CD4-positive, alpha-beta T cell treated with Interleukin-15 for 1 hour (primary cell): ENCODE results near the gene CHRND.
"Not testable (repeated sequence)": the region's sequence is repeated elsewhere in the genome, so short reads cannot be mapped to it uniquely, and the experiment has no call there.

Source experiments
- DNase-seq: peaks from one replicate; pipeline ENCODE4 v3.0.0-alpha.2; 2020

The CHRND gene

GRCh38 chr2:232528746-232529460 lies 2.9 kb downstream of the CHRND start:
- no peak for DNase-seq

DNA sequence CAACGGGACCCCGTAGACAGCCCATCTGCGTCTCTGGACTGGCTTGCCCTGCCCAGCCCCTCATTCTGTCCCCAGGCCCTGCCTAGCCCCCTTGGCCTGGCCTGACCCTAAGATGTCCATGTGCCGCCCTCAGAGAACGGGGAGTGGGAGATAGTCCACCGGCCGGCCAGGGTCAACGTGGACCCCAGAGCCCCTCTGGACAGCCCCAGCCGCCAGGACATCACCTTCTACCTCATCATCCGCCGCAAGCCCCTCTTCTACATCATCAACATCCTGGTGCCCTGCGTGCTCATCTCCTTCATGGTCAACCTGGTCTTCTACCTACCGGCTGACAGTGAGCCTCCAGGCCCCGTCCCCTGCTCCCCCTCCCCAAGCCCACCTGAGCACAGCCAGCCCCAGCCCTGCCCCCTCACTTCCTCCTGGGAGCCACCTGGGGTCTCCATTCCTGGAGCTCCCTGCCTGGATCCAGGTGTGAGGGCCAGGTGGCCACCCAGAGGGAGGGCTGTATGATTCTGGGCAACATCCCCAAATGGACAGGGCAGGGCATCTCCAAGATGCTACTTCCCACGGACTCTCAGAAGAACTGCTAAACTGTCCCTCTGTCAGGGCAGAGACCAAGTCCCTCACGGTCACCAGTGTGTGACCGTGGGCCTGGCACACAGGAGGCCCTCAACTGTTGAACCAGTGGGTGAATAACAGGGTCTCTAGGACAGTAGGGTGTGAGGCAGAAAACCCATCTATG lies 4.0 kb downstream of the CHRND start:
- no peak for DNase-seq

DNA sequence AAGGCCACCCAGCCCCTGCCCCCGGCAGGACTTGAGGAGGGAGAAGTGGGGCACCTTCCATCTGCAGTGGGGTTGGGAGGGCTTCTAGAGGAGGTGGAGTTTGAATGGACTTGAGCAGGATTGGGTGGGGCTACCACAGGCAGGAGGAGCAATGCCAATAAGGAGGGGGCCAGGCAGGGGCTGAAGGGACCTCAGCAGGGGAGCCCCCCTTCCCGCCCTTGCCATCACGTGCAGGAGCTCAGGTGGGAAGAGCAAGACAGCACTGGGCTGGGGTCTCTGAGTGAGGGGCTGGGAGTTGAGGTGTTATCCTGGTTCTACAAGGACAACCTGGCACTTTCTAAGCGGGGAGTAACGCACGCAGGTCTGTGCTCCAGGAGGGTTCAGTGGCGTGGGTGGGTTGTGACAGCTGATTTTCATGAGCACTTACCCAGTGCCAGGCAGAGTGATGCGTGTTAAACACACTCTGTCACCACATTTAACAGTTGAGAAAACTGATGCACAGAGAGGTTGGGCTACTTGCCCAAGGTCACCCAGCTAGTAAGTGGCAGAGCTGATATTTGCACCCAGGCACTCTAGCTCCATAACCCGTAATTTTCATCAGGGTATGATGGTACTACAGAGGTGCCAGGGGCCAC lies 4.8 kb downstream of the CHRND start:
- no peak for DNase-seq

DNA sequence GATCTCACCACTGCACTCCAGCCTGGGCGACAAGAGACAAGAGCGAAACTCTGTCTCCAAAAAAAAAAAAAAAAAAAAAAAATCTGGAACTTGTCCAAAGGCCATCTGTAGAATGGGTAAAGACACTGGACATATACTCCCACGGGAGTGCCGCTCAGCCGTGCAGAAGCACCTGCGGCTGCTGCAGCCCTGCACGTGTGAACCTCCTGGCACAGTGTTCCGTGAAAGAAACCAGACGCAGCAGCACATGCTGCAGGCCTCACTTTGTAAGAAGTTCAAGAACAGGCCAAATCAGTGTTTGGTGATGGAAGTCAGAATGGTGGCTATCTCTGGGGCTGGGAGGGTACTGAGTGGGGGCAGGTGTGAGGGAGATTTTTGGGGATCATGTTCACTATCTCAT lies 6.5 kb downstream of the CHRND start:
- no peak for DNase-seq

DNA sequence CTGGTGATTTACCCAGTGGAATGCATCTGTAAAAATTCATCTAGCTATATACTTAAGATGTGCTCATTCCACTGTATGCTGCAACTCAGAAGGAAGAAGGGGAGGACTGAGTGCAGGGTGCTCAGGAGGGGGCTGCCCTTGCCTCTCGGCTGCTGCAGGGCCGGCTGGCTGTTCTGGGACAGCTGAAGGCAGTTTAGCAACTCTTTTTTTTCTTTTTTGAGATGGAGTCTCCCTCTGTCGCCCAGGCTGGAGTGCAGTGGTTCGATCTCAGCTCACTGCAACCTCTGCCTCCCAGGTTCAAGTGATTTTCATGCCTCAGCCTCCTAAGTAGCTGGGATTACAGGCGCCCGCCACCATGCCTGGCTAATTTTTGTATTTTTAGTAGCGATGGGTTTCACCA lies 6.9 kb downstream of the CHRND start:
- not testable (repeated sequence) for DNase-seq

DNA sequence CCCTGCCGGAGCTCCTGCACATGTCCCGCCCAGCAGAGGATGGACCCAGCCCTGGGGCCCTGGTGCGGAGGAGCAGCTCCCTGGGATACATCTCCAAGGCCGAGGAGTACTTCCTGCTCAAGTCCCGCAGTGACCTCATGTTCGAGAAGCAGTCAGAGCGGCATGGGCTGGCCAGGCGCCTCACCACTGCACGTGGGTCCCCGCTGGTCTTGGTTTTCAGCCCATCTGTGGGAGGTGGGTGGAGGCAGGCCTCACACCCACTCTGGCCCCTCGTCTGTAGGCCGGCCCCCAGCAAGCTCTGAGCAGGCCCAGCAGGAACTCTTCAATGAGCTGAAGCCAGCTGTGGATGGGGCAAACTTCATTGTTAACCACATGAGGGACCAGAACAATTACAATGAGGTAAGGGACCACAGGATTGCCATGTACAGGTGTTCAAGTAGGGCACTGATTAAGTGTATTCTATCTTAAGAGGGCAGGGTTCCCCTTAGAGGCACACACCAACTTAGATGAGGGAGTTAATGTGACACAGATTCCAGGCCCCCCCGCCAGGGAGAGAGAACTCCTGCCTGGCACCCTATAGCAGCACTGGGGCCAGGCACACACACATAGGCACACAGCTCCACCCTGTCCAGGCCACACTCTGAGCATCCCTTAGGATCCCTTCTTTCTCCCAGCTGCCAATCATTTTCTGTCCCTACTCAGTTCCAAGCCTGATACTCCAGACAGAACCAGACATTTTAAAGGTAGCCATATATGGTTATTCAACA lies 8.2 kb downstream of the CHRND start:
- DNase-seq, result no peak

DNA sequence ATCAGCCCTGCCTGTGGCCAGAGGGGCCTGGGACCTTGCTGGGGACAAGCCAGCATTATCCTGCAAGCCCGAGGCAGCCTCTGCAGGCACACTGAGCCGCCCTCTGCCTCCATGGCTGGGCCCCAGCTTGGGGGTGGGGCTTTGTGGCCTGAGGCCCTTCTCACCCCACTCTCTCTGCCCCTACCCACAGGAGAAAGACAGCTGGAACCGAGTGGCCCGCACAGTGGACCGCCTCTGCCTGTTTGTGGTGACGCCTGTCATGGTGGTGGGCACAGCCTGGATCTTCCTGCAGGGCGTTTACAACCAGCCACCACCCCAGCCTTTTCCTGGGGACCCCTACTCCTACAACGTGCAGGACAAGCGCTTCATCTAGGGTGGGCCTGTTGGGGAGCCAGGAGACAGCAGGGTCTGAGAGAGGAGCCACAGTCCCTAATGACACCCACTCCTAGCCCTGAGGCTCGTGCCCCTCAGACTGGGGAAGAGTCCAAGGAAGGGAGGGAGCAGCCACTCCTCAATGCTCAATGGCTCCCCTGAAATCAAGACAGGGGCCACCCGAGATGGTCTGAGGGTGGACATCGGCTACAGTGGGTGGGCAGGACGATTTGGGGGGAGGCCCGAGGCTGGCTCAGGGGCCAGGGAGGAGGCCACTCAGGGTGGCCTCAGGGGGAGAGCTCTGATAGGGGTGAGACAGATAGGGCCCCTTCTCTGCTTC lies 9.1 kb downstream of the CHRND start:
- no peak for DNase-seq

DNA sequence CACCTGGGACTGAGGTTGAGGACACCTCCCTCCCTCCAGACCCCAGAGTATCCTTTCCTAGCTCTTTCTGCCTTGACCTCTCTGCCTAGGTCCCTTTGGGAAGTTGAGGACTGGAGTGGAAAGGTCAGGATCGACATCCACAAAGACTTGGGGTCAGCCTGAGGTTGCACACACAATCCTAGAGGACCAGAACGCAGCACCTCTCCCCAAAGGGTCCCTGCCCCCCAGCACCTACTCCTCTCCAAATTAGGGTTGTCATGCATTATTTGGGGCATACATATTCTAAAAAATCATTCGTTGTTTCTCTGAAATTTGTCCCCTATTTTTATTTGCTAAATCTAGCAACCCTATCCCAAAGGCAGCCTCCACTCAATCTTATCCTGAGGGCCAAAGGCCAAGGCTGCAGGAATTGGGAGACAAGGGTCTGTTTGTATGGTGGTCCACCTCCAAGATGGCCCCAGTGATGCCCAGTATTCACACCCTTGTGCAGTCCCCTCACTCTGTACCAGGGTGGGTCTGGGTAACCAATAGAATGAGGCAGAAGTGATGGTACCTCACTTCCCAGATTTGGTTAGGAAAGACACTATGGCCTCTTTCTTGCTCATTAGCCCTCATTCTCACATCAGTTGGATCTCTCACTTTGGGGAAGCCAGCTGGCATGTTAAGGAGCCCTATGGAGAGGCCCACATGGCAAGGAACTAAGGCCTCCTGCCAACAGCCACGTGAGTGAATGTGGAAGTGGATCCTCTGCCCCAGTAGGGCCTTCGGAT lies 10.0 kb downstream of the CHRND start:
- no peak for DNase-seq

DNA sequence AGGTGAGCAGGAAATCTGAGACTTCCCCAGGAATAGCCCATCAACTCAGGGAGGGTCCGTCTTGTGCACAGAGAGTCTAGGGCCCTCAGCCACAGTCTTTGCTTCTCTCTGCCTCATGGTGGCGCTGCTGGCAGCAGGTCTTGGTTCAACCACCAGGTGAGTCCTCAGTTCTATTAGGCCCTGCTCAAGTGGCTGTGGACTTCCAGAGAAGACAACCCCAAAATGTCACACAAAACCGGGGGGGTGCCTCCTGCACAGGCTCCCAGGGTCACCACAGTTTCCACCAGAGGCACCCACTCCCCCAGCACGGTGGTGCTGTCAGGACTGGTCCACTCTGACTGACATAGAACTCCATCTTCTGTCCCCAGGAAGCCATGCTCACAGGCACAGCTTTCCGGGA lies 11.1 kb downstream of the CHRND start:
- no peak for DNase-seq

- no peak for DNase-seq
Observed at GRCh38 chr2:232537499-232537898, 11.5 kb downstream of the CHRND start.

GRCh38 chr2:232538671-232539070 lies 12.7 kb downstream of the CHRND start:
- no peak for DNase-seq

GRCh38 chr2:232539298-232540231 lies 13.6 kb downstream of the CHRND start, which contains the start of gene CHRNG:
Gene CHRNG, plus strand, starts transcription at chr2:232539692. Its CDS starts 56 bp downstream, at chr2:232539748.
- no peak for DNase-seq

- no peak for DNase-seq
Observed at GRCh38 chr2:232540441-232541041, 14.6 kb downstream of the CHRND start.

DNA sequence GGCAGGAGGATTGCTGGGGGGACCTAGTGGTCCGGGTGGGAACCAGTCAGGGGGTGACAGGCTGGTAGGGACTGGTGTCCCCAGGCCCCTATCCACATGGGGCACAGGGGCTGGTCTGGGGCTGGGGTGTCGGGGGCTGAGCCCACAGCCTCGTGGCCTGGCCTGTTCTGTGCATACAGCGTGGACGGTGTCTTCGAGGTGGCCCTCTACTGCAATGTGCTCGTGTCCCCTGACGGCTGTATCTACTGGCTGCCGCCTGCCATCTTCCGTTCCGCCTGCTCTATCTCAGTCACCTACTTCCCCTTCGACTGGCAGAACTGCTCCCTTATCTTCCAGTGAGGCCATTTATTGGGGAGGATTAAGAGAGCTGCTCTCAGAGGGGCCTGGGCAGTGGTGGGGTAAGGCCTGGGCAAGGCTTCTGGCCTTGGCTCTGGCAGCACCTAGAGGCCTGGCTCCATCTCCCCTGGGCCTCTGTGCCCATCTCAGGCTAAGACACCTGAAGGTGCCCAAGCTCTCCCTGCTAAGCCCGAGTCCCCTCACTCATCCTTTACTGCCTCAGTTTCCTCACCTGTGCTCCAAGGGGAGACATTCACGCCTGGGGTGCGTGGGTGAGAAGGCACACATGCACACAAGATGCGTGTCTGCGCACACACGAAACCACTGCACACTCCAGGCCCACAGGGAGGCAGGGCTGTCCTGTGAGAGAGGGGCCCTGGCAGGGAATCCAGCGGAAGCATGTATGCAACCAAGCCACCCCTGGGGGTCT lies 15.4 kb downstream of the CHRND start:
- no peak for DNase-seq

DNA sequence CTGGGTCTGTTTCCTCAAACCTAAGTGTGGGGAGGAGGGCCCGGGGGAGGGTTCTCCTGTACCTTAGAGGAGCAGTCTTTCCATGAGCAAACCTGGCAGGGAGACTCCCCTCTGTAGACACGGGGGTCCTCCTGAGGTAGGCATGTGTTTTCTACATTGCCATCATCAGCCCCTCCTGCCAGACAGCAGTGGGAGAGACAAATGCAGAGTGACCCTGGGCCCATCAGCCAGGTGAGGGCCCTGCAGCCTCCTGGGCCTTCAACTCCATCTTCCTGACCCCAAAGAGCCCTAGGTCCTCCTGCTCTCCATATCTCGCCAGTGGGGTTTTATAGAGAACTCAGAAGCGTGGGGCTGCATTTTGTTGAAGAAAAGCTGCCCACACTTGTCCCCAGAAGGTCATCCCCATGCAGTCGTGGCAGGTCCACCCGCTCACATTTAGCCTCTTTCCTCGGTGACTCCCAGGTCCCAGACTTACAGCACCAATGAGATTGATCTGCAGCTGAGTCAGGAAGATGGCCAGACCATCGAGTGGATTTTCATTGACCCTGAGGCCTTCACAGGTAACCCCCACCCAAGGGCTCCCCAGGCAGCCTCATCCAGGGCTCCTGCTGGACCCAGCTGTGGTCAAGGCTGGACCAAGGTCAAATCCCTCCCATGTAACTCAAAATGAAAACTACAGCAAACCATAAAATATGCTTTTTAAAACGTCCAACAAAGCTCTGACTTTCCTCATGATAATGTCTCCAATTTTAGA lies 16.2 kb downstream of the CHRND start:
- DNase-seq, result no peak

DNA sequence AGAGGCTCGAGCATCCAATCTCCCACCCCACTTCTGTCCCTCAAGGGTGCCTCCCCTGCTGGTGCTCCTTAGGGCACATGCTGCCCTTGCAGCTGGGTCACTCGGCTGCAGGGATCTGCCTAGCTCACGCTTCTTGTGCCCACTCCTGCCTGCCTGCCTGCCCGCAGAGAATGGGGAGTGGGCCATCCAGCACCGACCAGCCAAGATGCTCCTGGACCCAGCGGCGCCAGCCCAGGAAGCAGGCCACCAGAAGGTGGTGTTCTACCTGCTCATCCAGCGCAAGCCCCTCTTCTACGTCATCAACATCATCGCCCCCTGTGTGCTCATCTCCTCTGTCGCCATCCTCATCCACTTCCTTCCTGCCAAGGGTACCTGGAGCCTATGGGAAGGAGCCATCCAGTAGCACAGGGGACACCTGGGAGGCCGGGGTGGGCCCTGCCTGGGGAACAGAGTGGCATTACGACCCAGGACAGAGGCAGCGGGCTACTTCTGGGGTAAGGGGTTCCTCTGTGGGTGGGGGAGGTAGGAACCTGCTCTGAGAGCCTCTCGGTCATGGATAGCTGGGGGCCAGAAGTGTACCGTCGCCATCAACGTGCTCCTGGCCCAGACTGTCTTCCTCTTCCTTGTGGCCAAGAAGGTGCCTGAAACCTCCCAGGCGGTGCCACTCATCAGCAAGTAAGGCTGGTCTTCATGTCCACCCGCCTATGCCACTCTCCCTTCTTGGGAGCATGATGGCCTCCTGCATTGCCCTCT lies 16.9 kb downstream of the CHRND start:
- no peak for DNase-seq

DNA sequence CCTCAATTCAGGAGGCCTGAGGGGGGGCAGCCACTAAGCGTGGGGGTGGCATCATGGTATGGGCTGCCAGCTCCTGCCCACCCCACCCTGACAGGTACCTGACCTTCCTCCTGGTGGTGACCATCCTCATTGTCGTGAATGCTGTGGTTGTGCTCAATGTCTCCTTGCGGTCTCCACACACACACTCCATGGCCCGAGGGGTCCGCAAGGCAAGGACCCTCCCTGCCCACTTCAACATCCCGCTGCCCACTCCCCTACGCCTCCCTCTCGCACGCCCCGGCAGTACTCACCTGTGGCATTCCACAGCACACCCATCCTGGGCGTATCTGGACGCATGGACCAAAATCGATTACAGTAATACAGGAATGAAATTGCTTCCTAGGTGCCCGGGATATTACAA lies 17.5 kb downstream of the CHRND start:
- no peak for DNase-seq
